CD4-positive, CD25-positive, alpha-beta regulatory T cell (primary cell): ENCODE measurements around the gene OBI1. TPM values are rescaled to one million over a fixed set of nuclear protein-coding genes. Genes with fewer than 3 reads are reported as not detected.

ENCODE experiments used
- ATAC-seq, 2 donors: fragments of 150-1000 bp; cut with Tn5 transposase; one replicate each; pipeline ENCODE4 v1.10.0; 2021; ENCODE audit warnings: low read depth in 2 of 2, moderate number of reproducible peaks in 2 of 2, moderate library complexity in 1 of 2
- DNase-seq, 3 donors: peaks; one replicate each; pipeline versions ENCODE4 v3.0.0 to v3.0.0-alpha.2; 2012 to 2022; ENCODE audit warnings: mixed read lengths in 1 of 3
- H3K27ac ChIP-seq: one replicate; pipeline ENCODE4 v1.7.0; 2013; ENCODE audit warnings: mild to moderate bottlenecking, low read length; ENCODE audit not compliant: insufficient read depth, poor library complexity, severe bottlenecking
- H3K27me3 ChIP-seq: one replicate; pipeline ENCODE4 v1.7.0; 2013; ENCODE audit warnings: low read length; ENCODE audit not compliant: control insufficient read depth, insufficient read depth
- H3K36me3 ChIP-seq: one replicate; pipeline ENCODE4 v1.7.0; 2013; ENCODE audit warnings: mild to moderate bottlenecking, low read length, moderate library complexity; ENCODE audit not compliant: control insufficient read depth, insufficient read depth
- H3K4me1 ChIP-seq: 2 replicates; pipeline ENCODE4 v1.7.0; 2013; ENCODE audit warnings: mild to moderate bottlenecking, low read length; ENCODE audit not compliant: insufficient read depth, control insufficient read depth, poor library complexity, severe bottlenecking
- H3K4me3 ChIP-seq: one replicate; pipeline ENCODE4 v1.7.0; 2013; ENCODE audit warnings: low read depth, mild to moderate bottlenecking, low read length, moderate library complexity
- H3K9me3 ChIP-seq, 2 experiments: 1 replicate in 1 of 2; 2 replicates in 1 of 2; pipeline ENCODE4 v1.7.0; 2013; ENCODE audit warnings: low read length in 2 of 2, mild to moderate bottlenecking in 1 of 2, moderate library complexity in 1 of 2; ENCODE audit not compliant: control insufficient read depth in 2 of 2
- H3K27ac Mint-ChIP-seq, 3 donors: one replicate each; pipeline ENCODE4 v1.8.0; 2020 to 2022; ENCODE audit warnings: mild to moderate bottlenecking in 3 of 3, mixed read lengths in 3 of 3, moderate library complexity in 2 of 3
- H3K27me3 Mint-ChIP-seq: one replicate; pipeline ENCODE4 v1.8.0; 2022; ENCODE audit warnings: mild to moderate bottlenecking, mixed read lengths
- H3K36me3 Mint-ChIP-seq: one replicate; pipeline ENCODE4 v1.8.0; 2020; ENCODE audit warnings: mixed read lengths
- H3K4me1 Mint-ChIP-seq, 4 donors: one replicate each; pipeline ENCODE4 v1.8.0; 2020 to 2022; ENCODE audit warnings: mixed read lengths in 4 of 4, mild to moderate bottlenecking in 1 of 4
- H3K4me3 Mint-ChIP-seq, 4 donors: one replicate each; pipeline ENCODE4 v1.8.0; 2020 to 2022; ENCODE audit warnings: mild to moderate bottlenecking in 4 of 4, mixed read lengths in 4 of 4, moderate library complexity in 3 of 4
- H3K9me3 Mint-ChIP-seq, 7 donors: one replicate each; pipeline ENCODE4 v1.8.0; 2020 to 2022; ENCODE audit warnings: mixed read lengths in 7 of 7, mild to moderate bottlenecking in 3 of 7, moderate library complexity in 2 of 7
- polyA plus RNA-seq, 4 donors: library from polyadenylated mRNA; unstranded; fragments of 300-500 nt; fragmentation: Illumina TruSeq; gene quantifications; one replicate each; pipeline ENCODE4 v1.2.3, GENCODE V29; 2021
- total RNA-seq: library from RNA; stranded (reverse); gene quantifications from one replicate; pipeline ENCODE4 v1.2.3, GENCODE V29; 2022

OBI1 gene
- total and polyA plus RNA-seq, 5 donors from 2014 or later = 5.4 to 14.3 (median 11.1) TPM

DNA sequence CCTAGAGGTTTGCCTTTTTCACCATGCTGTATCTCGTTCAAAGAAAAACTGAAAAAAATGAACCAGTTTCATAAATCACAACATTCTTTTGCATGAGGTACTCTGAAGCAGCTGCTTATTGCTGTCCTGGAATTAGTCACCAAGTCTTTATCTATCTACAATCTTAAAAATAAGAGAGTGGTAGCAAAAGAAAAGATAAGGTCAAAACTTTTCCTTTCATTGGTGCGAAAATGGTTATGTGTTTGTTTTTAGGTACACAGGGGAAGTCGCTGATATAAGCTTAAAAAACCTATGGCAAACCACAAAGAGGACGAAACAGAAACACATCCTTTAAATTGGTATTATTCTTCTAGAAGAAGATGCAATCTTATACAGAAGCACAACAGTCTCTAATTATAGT lies 20.7 kb downstream of the OBI1 start:
- Histone ChIP-seq H3K27me3 (no peaks in the 10 kb centered on the region), H3K36me3 (peaks cover 68% of the 10 kb centered on the region), H3K4me1 (peaks cover 3% of the 10 kb centered on the region), H3K9me3 (no peaks in the 10 kb centered on the region), H3K4me3 (no peak overlapping the region), H3K27ac (no peak overlapping the region)
- peaks cover 0 to 1% (median 0%) of the 10 kb centered on the region in 7 donors for H3K9me3 Mint-ChIP-seq
- DNase-seq = peak in 1 of 3 donors; percentile 38
- peaks cover 9 to 22% (median 12%) of the 10 kb centered on the region in 4 donors for H3K4me1 Mint-ChIP-seq
- H3K36me3 Mint-ChIP-seq = peaks cover 65% of the 10 kb centered on the region
- H3K4me3 Mint-ChIP-seq = no peak overlapping the region
- H3K27me3 Mint-ChIP-seq = no peaks in the 10 kb centered on the region
- ATAC-seq = peak in 1 of 2 donors; percentile 34
- H3K27ac Mint-ChIP-seq = no peak overlapping the region

DNA sequence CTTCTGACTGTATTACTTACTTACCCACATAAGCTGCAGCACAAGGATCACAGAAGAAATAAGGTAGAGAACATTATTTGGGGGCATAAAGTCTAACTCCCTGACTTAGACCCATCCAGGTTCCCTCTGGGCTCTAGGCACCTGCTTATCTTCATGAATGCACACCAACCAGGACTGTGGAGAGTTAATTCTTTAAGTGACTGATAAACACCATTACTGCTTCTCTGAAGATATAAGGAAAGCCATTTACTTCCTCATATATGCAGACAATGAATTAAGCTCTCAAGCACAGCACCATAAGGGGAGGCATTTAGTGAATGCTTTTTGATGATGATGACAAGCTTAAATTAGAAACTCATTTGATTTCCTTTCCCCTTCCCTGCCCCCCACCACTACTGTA lies 22.5 kb downstream of the OBI1 start:
- Mint-ChIP-seq H3K27me3 (no peaks in the 10 kb centered on the region), H3K36me3 (peaks cover 72% of the 10 kb centered on the region), H3K4me1 (peaks cover 10 to 13% (median 12%) of the 10 kb centered on the region in 4 donors), H3K27ac (no peak overlapping the region), H3K4me3 (no peak overlapping the region), H3K9me3 (peaks cover 0 to 3% (median 0%) of the 10 kb centered on the region in 7 donors)
- no peak for DNase-seq
- Histone ChIP-seq H3K4me3 (no peak overlapping the region), H3K4me1 (peaks cover 3% of the 10 kb centered on the region), H3K27ac (no peak overlapping the region), H3K9me3 (no peaks in the 10 kb centered on the region), H3K36me3 (peaks cover 73% of the 10 kb centered on the region), H3K27me3 (no peaks in the 10 kb centered on the region)
- ATAC-seq = no peak

DNA sequence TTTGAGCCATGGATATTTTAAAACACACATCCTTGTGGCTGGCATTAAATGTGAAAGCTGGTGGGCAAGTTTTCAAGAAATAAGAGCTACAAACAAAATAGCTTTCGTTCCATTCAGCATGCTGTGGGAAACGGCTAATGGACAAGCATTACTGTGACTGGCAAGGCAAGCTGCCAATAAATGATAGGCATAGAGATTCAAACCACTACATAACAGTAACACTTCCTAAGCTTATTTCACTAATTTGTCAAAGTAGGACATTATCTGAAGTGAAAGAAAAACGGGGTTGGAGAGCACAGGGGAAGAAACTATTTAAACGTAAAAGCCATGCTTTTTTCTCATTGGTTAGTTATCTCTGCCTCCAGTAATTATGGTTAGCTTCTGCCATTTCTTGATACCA lies 26.0 kb downstream of the OBI1 start:
- H3K4me1 ChIP-seq = no peaks in the 10 kb centered on the region
- Mint-ChIP-seq H3K27me3 (no peaks in the 10 kb centered on the region), H3K4me1 (peaks cover under 1 to 8% (median 3%) of the 10 kb centered on the region in 4 donors), H3K27ac (no peak overlapping the region), H3K9me3 (peaks cover 0 to 3% (median 0%) of the 10 kb centered on the region in 7 donors), H3K4me3 (no peak overlapping the region), H3K36me3 (peaks cover 77% of the 10 kb centered on the region)
- ATAC-seq (no peak), DNase-seq (no peak)
- H3K27me3 ChIP-seq = no peaks in the 10 kb centered on the region
- no peak overlapping the region for H3K4me3 ChIP-seq
- H3K36me3 ChIP-seq = peaks cover 65% of the 10 kb centered on the region
- H3K9me3 ChIP-seq = no peaks in the 10 kb centered on the region
- H3K27ac ChIP-seq = no peak overlapping the region

DNA sequence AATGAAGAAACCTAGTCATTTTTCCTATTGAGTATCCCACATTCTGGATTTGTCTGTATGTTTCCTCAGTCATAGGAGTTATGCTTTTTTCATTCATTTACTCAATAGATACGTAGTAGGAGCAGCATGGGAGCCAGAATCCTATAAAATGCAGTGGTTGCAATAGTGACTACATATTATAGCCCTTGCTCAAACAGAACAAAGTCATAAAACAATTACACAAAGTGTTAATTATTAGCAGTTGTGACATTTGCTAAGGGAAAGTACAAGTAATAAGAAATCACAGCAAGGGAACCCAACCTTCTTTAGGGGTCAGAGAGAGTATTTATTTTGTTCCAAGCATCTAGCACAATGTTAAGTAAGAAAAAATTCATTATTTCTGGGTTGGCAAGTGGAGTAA lies 27.9 kb downstream of the OBI1 start:
- DNase-seq (no peak), ATAC-seq (no peak)
- Mint-ChIP-seq H3K27ac (peak overlapping the region in 1 of 3 donors; percentile 46), H3K9me3 (peaks cover 0 to 2% (median 0%) of the 10 kb centered on the region in 7 donors), H3K4me1 (peaks cover 4 to 9% (median 6%) of the 10 kb centered on the region in 4 donors), H3K27me3 (no peaks in the 10 kb centered on the region), H3K36me3 (peaks cover 75% of the 10 kb centered on the region), H3K4me3 (no peak overlapping the region)
- no peak overlapping the region for H3K27ac ChIP-seq
- H3K36me3 ChIP-seq = peaks cover 59% of the 10 kb centered on the region
- H3K9me3 ChIP-seq = no peaks in the 10 kb centered on the region
- H3K27me3 ChIP-seq = no peaks in the 10 kb centered on the region
- H3K4me3 ChIP-seq = no peak overlapping the region
- H3K4me1 ChIP-seq = no peaks in the 10 kb centered on the region

DNA sequence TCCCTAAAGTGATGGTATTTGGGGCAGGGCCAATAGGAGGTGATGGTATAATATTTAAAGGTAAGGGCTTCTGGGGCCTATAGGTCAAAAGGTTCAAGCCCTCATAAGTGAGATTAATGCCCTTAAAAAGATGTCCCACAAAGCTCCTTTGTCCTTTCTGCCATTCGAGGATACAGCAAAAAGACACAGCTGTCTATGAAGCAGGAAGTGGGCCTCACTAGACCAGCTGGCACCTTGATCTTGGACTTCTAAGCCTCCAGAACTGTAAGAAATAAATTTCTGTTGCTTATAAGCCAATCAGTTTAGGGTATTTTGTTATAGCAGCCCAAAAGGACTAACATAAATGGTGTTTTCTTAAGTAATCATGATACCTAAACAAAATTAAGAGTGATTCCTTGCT lies 28.4 kb downstream of the OBI1 start:
- Histone ChIP-seq H3K4me3 (no peak overlapping the region), H3K4me1 (no peaks in the 10 kb centered on the region), H3K36me3 (peaks cover 60% of the 10 kb centered on the region), H3K27me3 (no peaks in the 10 kb centered on the region), H3K27ac (no peak overlapping the region), H3K9me3 (no peaks in the 10 kb centered on the region)
- DNase-seq (no peak), ATAC-seq (no peak)
- Mint-ChIP-seq H3K4me1 (peaks cover 4 to 12% (median 8%) of the 10 kb centered on the region in 4 donors), H3K27ac (no peak overlapping the region), H3K9me3 (peaks cover 0 to 2% (median 0%) of the 10 kb centered on the region in 7 donors), H3K4me3 (no peak overlapping the region), H3K27me3 (no peaks in the 10 kb centered on the region), H3K36me3 (peaks cover 76% of the 10 kb centered on the region)

DNA sequence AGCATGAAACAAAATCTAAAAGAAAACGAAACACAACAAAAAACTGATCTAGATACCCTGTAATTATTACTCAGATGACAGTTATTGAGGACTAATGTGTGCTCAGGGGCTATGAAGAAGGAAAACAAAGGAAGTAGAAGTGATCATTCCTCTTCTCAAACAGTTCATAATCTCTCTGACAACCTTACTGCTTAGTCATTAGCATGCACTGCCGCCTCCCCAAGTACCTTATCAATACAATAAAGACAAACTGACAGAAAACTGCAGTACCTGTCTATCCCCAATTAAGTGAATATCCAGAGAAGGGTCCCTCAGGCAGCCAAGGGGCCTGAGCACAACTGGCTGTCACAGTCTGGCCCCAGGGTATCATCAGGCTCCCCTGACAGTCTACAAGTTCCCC lies 33.6 kb downstream of the OBI1 start:
- ATAC-seq = no peak
- Mint-ChIP-seq H3K4me1 (peaks cover 1 to 17% (median 7%) of the 10 kb centered on the region in 4 donors), H3K36me3 (peaks cover 58% of the 10 kb centered on the region)

DNA sequence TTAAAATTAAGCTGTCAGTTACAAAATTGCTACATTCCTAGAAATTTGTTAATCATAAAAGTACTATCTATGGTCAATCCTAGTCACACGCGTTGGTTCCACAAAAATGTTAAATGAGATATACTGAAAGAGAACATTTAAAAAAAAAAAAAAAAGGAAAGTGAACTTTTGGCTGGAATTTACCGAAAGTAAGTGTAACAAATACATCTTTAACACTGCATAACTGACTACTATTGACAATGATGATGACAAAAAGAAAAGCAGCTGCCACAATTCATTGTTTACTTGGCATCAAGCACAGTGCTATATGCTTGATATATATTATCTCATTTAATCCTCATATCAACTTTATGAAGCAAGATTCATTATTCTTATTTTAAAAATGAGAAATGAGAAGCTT lies 35.8 kb downstream of the OBI1 start:
- Histone ChIP-seq H3K27me3 (no peaks in the 10 kb centered on the region), H3K4me1 (no peaks in the 10 kb centered on the region), H3K9me3 (no peaks in the 10 kb centered on the region), H3K36me3 (peaks cover 42% of the 10 kb centered on the region), H3K4me3 (no peak overlapping the region), H3K27ac (no peak overlapping the region)
- H3K9me3 Mint-ChIP-seq = no peaks in the 10 kb centered on the region
- H3K4me1 Mint-ChIP-seq = peaks cover 9 to 21% (median 10%) of the 10 kb centered on the region in 4 donors
- DNase-seq = no peak
- H3K27ac Mint-ChIP-seq = no peak overlapping the region
- H3K36me3 Mint-ChIP-seq = peaks cover 46% of the 10 kb centered on the region
- H3K4me3 Mint-ChIP-seq = no peak overlapping the region
- no peaks in the 10 kb centered on the region for H3K27me3 Mint-ChIP-seq
- ATAC-seq = no peak

More for the DNA sequence above, 33.6 kb downstream of the OBI1 start:
- Histone ChIP-seq H3K4me1 (no peaks in the 10 kb centered on the region), H3K27ac (no peak overlapping the region), H3K4me3 (no peak overlapping the region), H3K27me3 (no peaks in the 10 kb centered on the region), H3K9me3 (no peaks in the 10 kb centered on the region), H3K36me3 (peaks cover 45% of the 10 kb centered on the region)
- Mint-ChIP-seq H3K4me3 (no peak overlapping the region), H3K27ac (no peak overlapping the region), H3K9me3 (no peaks in the 10 kb centered on the region), H3K27me3 (no peaks in the 10 kb centered on the region)
- no peak for DNase-seq

DNA sequence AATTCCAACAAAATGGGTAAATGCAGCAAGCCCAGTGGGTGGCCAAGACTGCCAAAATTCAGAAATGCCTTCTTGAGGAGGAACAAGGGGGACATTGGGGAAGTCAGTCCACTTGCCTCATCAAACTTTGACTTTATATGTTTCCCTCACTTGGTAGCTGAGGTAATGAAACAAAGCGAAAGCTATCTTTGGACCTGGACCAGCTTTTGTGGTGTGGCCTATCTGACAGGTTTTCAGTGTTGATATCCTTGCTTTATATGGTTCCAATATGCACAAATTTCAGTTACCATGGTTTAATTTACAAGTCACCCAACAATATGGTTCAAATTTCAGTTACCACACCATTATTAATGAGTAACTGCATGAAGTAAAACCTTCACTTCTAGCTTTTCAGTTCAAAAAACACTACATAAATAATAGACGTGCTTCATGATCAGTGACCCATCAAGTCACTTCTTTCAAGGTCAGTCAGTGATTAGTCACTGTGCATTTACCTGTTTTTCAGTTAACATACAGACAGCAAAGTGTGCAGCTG lies 38.0 kb downstream of the OBI1 start:
- Histone ChIP-seq H3K27ac (no peak overlapping the region), H3K4me1 (no peaks in the 10 kb centered on the region), H3K4me3 (no peak overlapping the region), H3K27me3 (no peaks in the 10 kb centered on the region), H3K36me3 (peaks cover 43% of the 10 kb centered on the region), H3K9me3 (no peaks in the 10 kb centered on the region)
- H3K27ac Mint-ChIP-seq = no peak overlapping the region
- H3K4me3 Mint-ChIP-seq = no peak overlapping the region
- DNase-seq = no peak
- H3K36me3 Mint-ChIP-seq = peaks cover 50% of the 10 kb centered on the region
- no peak for ATAC-seq
- peaks cover 5 to 18% (median 8%) of the 10 kb centered on the region in 4 donors for H3K4me1 Mint-ChIP-seq
- no peaks in the 10 kb centered on the region for H3K27me3 Mint-ChIP-seq
- H3K9me3 Mint-ChIP-seq = no peaks in the 10 kb centered on the region
